HepG2 (cell line): ENCODE measurements around the gene ZNF385B. TPM values are rescaled to one million over a fixed set of nuclear protein-coding genes. Genes with fewer than 3 reads are reported as not detected.
"Not testable (repeated sequence)": the region's sequence is repeated elsewhere in the genome, so short reads cannot be mapped to it uniquely, and the experiment has no call there.

Experiments used
- ATAC-seq: fragments of 200-7000 bp; cut with Tn5 transposase; 3 replicates; pipeline ENCODE4 v1.9.1; 2020; ENCODE audit warnings: mild to moderate bottlenecking, moderate library complexity
- BruUV-seq: library from RNA; stranded (reverse); fragments of 400-500 nt; replicated peaks from 2 replicates; lab custom pipeline; 2021; lab: Mats Ljungman, UMichigan
- CTCF ChIA-PET: fragments of 300-600 bp; formaldehyde crosslinking; extraction: SDS; loops from one replicate; lab custom pipeline; 2021; ENCODE audit warnings: low total read pairs, inconsistent platforms, low intra/inter-chr PET ratio; lab: Yijun Ruan, JAX
- POLR2A ChIA-PET: fragments of 350-600 bp; sonication (Branson Sonifier 250); formaldehyde crosslinking; loops from one replicate; lab custom pipeline; 2020; ENCODE audit warnings: antibody characterized with exemption, inconsistent platforms; lab: Yijun Ruan, JAX
- DNase-seq: peaks from one replicate; pipeline ENCODE4 v3.0.0-alpha.2; 2015; ENCODE audit warnings: low spot score
- FAIRE-seq: peaks from 3 replicates; lab custom pipeline; 2011; peaks lifted over from hg19 to GRCh38; lab: Jason Lieb, UNC
- H2AFZ ChIP-seq: one replicate; pipeline ENCODE4 v1.6.1; 2011; ENCODE audit warnings: low read length, inconsistent platforms
- H3K27ac ChIP-seq: fragments of 300-600 bp; 3 replicates; pipeline ENCODE4 v1.8.0; 2011; ENCODE audit warnings: mixed run types, mild to moderate bottlenecking, mixed read lengths, low read length, inconsistent platforms; ENCODE audit not compliant: insufficient read depth; ENCODE audit errors: extremely low read length
- H3K27me3 ChIP-seq, 2 experiments: fragments of 200-600 bp in 1 of 2; 2 replicates in 1 of 2; 3 replicates in 1 of 2; pipeline versions ENCODE4 v1.6.0 to v1.8.0; 2011; ENCODE audit warnings: low read length in 2 of 2, mild to moderate bottlenecking in 2 of 2, moderate library complexity in 2 of 2, inconsistent platforms in 1 of 2; ENCODE audit not compliant: insufficient read depth in 2 of 2, control insufficient read depth in 1 of 2
- H3K36me3 ChIP-seq, 2 experiments: fragments of 200-600 bp in 1 of 2; replicated peaks in 1 of 2; 2 replicates in 1 of 2; 3 replicates in 1 of 2; pipeline versions ENCODE4 v1.5.1 to v1.8.0; 2011; ENCODE audit warnings: low read length in 2 of 2, inconsistent platforms in 1 of 2; ENCODE audit not compliant: insufficient read depth in 2 of 2, control insufficient read depth in 1 of 2
- H3K4me1 ChIP-seq: 2 replicates; pipeline ENCODE4 v1.5.1; 2012; ENCODE audit warnings: low read length, inconsistent platforms; ENCODE audit not compliant: insufficient read depth
- H3K4me2 ChIP-seq: 2 replicates; pipeline ENCODE4 v1.6.0; 2011; ENCODE audit warnings: low read depth, low read length, inconsistent platforms
- H3K4me3 ChIP-seq, 3 experiments: fragments of 200-600 bp in 1 of 3; sonication (generic), shearing (Covaris generic) in 1 of 3; replicated peaks in 1 of 3; 2 replicates each; pipeline ENCODE4 v1.5.1; 2011 to 2016; ENCODE audit warnings: low read length in 3 of 3, inconsistent platforms in 2 of 3, low read depth in 2 of 3, mild to moderate bottlenecking in 2 of 3, control low read depth in 1 of 3, mixed read lengths in 1 of 3; ENCODE audit not compliant: insufficient read depth in 1 of 3
- H3K79me2 ChIP-seq: one replicate; pipeline ENCODE4 v1.6.1; 2011; ENCODE audit warnings: low read length, inconsistent platforms; ENCODE audit not compliant: insufficient read depth
- H3K9ac ChIP-seq: 2 replicates; pipeline ENCODE4 v1.6.0; 2011; ENCODE audit warnings: mild to moderate bottlenecking, low read depth, low read length, inconsistent platforms; ENCODE audit not compliant: insufficient read depth
- H3K9me3 ChIP-seq: 2 replicates; pipeline ENCODE4 v1.5.1; 2012; ENCODE audit warnings: mild to moderate bottlenecking, low read length
- H4K20me1 ChIP-seq: 2 replicates; pipeline ENCODE4 v1.6.0; 2011; ENCODE audit warnings: inconsistent platforms, mild to moderate bottlenecking, low read length, moderate library complexity; ENCODE audit not compliant: insufficient read depth
- CENPX ChIP-seq: sonication (generic); formaldehyde crosslinking; IDR thresholded peaks from 2 replicates; pipeline ENCODE4 v1.9.0; 2021; ENCODE audit warnings: mild to moderate bottlenecking, missing genetic modification reagents, moderate library complexity
- FOXK2 ChIP-seq: fragments of 450-650 bp; IDR thresholded peaks from 2 replicates; pipeline ENCODE4 v1.6.1; 2016
- HOXD1 ChIP-seq: sonication (generic); formaldehyde crosslinking; IDR thresholded peaks from 2 replicates; pipeline ENCODE4 v1.5.0; 2020; ENCODE audit warnings: missing genetic modification reagents
- KDM6A ChIP-seq: IDR thresholded peaks from 2 replicates; pipeline ENCODE4 v1.6.1; 2016; ENCODE audit warnings: low read depth
- SALL2 ChIP-seq: sonication (generic); formaldehyde crosslinking; IDR thresholded peaks from 2 replicates; pipeline ENCODE4 v1.8.1; 2023; ENCODE audit warnings: mild to moderate bottlenecking, missing genetic modification reagents, inconsistent platforms
- TARDBP ChIP-seq: sonication (generic); formaldehyde crosslinking; IDR thresholded peaks from 2 replicates; pipeline ENCODE4 v1.8.0; 2022; ENCODE audit warnings: mild to moderate bottlenecking, missing genetic modification reagents
- TIGD3 ChIP-seq: sonication (generic); formaldehyde crosslinking; IDR thresholded peaks from 2 replicates; pipeline ENCODE4 v1.5.1; 2020; ENCODE audit warnings: mild to moderate bottlenecking, missing genetic modification reagents, borderline replicate concordance
- U2AF2 ChIP-seq: fragments of 200-400 bp; formaldehyde crosslinking; IDR thresholded peaks from 2 replicates; pipeline ENCODE4 v1.6.1; 2017; ENCODE audit warnings: low read depth, mild to moderate bottlenecking, low read length
- ZNF10 ChIP-seq: sonication (generic); formaldehyde crosslinking; IDR thresholded peaks from 2 replicates; pipeline ENCODE4 v1.4.0; 2020; ENCODE audit warnings: mild to moderate bottlenecking, low read depth, missing genetic modification reagents, borderline replicate concordance
- ZNF30 ChIP-seq: sonication (generic); formaldehyde crosslinking; IDR thresholded peaks from 2 replicates; pipeline ENCODE4 v1.5.0; 2020; ENCODE audit warnings: mild to moderate bottlenecking, missing genetic modification reagents
- ZNF512 ChIP-seq: sonication (generic); formaldehyde crosslinking; IDR thresholded peaks from 2 replicates; pipeline ENCODE4 v1.4.0; 2020; ENCODE audit warnings: mild to moderate bottlenecking, missing genetic modification reagents
- ZNF713 ChIP-seq: sonication (generic); formaldehyde crosslinking; IDR thresholded peaks from 2 replicates; pipeline ENCODE4 v1.4.0; 2020; ENCODE audit warnings: mild to moderate bottlenecking, missing genetic modification reagents
- WGBS: methylation state at CpG from one replicate; pipeline ENCODE4 v1.1.6; 2017; ENCODE audit warnings: low lambda C conversion rate; 5-methylcytosine and 5-hydroxymethylcytosine counted together
- in situ Hi-C: cut with HindIII; loops from 2 replicates; pipeline ENCODE4 v1.10.0; 2017; ENCODE audit warnings: low pct_unique_long_range_greater_than_20kb; ENCODE audit not compliant: extremely low pct_ligation_motif_present
- intact Hi-C: fragments of 100-400 bp; cut with micrococcal nuclease; formaldehyde crosslinking; loops from one replicate; pipeline ENCODE4 v1.10.0; 2022; ENCODE audit not compliant: unreplicated experiment
- polyA plus RNA-seq, 8 experiments: library from polyadenylated mRNA; depleted of rRNA in 3 of 8; stranded (reverse) in 7 of 8; unstranded in 1 of 8; fragments of >200 nt; fragmentation: Illumina TruSeq in 4 of 8; extraction: Trizol in 4 of 8; gene quantifications; 2 replicates each; pipeline versions ENCODE4 v1.2.1 to v1.2.3, GENCODE V29; 2011 to 2016; ENCODE audit warnings: low read depth in 4 of 8, missing spikeins in 1 of 8, mixed read lengths in 1 of 8; ENCODE audit not compliant: insufficient read depth in 1 of 8
- total RNA-seq, 5 experiments: library from RNA; depleted of rRNA; stranded (reverse); fragments of >200 nt; fragmentation: Illumina TruSeq; extraction: Trizol; gene quantifications; 2 replicates each; pipeline ENCODE4 v1.2.3, GENCODE V29; 2016; ENCODE audit warnings: low read depth in 1 of 5

Gene ZNF385B
- total and polyA plus RNA-seq, 2 of the 13 experiments (the other 11 are each of a cell fraction or from before 2014, with no cell fraction given) = 3.3 to 6.7 TPM

DNA sequence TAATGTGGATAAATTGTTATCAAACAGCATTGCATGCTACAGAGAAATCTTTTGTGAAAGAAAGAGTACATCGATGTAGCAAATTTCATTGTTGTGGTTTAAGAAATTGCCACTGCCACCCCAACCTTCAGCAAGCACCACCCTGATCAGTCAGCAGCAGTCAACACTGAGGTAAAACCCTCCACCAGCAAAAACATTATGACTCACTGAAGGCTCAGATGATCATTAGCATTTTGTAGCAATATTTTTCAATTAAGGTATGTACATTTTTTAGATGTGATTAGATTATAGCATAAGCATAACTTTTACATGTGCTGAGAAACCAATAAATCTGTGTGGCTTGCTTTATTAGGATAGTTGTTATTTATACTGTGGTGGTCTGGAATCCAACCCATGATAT, 75.5 kb downstream of the ZNF385B start:
- Histone ChIP-seq H3K4me2 (no peak overlapping the region), H3K36me3 (no peaks in the 10 kb centered on the region), H3K4me3 (no peak overlapping the region), H3K9ac (no peak overlapping the region), H3K27ac (no peak overlapping the region), H2AFZ (no peak overlapping the region), H3K27me3 (no peaks in the 10 kb centered on the region), H3K79me2 (no peaks in the 10 kb centered on the region), H3K9me3 (no peaks in the 10 kb centered on the region), H3K4me1 (no peaks in the 10 kb centered on the region), H4K20me1 (no peaks in the 10 kb centered on the region)
- ATAC-seq = no peak
- intact Hi-C loops (no loop called here), in situ Hi-C loops (no loop called here)
- ChIA-PET POLR2A (no interaction called here), CTCF (no interaction called here)
- no peak for DNase-seq
- 0% methylated on average over 1 of the region's 1 CpG for WGBS
- FAIRE-seq = no peak
- no TSS peak for BruUV-seq
- TF ChIP-seq ZNF512 = no peak
- no peak for TF ChIP-seq KDM6A (CRISPR knock-in tag)
- no peak for TF ChIP-seq ZNF10 (CRISPR knock-in tag)
- TF ChIP-seq SALL2 = no peak
- no peak for TF ChIP-seq ZNF30 (CRISPR knock-in tag)
- TF ChIP-seq ZNF713 (CRISPR knock-in tag) = no peak
- no peak for TF ChIP-seq U2AF2
- TF ChIP-seq FOXK2 = no peak
- no peak for TF ChIP-seq CENPX (CRISPR knock-in tag)
- TF ChIP-seq HOXD1 (CRISPR knock-in tag) = no peak
- no peak for TF ChIP-seq TARDBP (CRISPR knock-in tag)
- TF ChIP-seq TIGD3 (CRISPR knock-in tag) = no peak

- H3K36me3 ChIP-seq, BruUV-seq, intact Hi-C loops, H3K9me3 ChIP-seq, FAIRE-seq, POLR2A ChIA-PET, H3K4me1 ChIP-seq, ATAC-seq, H3K79me2 ChIP-seq, H3K27ac ChIP-seq, H3K4me3 ChIP-seq, H2AFZ ChIP-seq, H3K9ac ChIP-seq, H3K27me3 ChIP-seq, in situ Hi-C loops, DNase-seq, CTCF ChIA-PET, H4K20me1 ChIP-seq, H3K4me2 ChIP-seq: not testable (repeated sequence)
- 3% methylated on average over 2 of the region's 2 CpGs for WGBS
These were observed 79.1 kb downstream of the ZNF385B start for GRCh38 chr2:179782346-179782745.
